Measurements from ENCODE around the gene SLC22A14.
"Not testable (repeated sequence)": the region's sequence is repeated elsewhere in the genome, so short reads cannot be mapped to it uniquely, and the experiment has no call there.

The SLC22A14 gene

GRCh38 chr3:38317192-38317759 is 35.2 kb downstream of the SLC22A14 start:
- no peak for TF ChIP-seq CTCF (IDR thresholded peaks at IDR 0.05; ENCODE audit: control insufficient read depth, extremely low read depth, insufficient read depth)
- H3K4me3 ChIP-seq (ENCODE audit: low read depth, low read length), result no peak overlapping the region
- DNase-seq (ENCODE audit: low read depth), result no peak

DNA sequence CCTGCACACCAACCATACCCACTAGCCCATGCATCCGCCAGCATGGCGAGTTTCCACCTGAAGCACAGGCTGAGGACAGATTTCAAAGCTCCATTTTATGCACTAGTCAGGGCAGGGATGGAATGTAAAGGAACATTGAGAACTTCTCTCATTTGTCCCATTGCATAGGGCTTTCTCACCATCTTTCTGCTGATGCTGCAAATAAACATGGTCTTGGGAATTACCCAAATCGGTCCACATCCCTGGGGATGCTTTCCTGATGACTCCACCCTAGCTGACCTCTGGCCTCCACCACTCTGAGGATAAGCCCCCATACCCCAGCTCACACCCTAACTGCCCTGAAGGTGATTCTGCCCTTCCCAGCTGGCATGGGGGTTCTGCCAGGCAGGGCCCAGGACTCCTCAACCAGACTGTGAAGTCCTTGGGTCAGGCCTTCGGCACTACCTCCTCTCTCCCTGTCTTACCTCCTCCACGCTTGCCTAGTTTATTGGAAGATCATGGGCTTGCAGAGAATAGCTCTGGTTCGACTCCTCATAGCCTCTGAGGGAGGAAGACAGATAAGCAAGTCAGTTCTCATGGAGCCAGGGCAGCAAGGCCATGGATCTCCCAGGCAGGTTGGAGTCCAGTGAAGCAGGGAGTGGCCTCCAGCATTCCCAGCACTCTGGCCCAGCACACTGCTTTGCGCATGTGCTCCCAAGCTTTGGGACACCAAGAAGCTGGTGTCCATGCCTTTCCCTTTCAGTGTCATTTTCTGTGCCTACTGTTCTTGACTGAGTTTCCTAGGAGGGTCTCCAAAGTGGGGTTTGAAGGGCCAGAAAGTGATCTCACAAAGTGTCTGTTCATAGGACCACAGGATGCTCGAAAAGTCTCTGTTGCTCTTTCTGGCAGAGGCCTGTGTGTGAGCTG is 36.9 kb downstream of the SLC22A14 start:
- TF ChIP-seq CTCF (IDR thresholded peaks at IDR 0.05; ENCODE audit: control insufficient read depth, extremely low read depth, insufficient read depth), result no peak

DNA sequence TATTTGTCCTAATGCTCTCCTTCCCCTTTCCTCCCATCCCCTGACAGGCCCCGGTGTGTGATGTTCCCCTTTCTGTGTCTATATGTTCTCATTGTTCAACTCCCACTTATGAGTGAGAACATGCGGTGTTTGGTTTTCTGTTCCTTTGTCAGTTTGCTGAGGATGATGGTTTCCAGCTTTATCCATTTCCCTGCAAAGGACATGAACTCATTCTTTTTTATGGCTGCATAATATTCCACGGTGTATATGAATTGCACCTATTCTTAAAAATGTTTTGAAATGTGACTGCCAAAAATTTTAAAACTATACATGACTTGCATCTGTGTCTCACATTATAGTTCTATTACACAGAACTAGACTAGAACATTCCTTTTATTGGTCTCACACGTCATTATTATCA is 38.5 kb downstream of the SLC22A14 start:
- DNase-seq (ENCODE audit: low read depth); H3K4me3 ChIP-seq (ENCODE audit: low read depth, low read length): not testable (repeated sequence)

More for the DNA sequence above, 36.9 kb downstream of the SLC22A14 start:
- DNase-seq (ENCODE audit: low read depth), result no peak
- H3K4me3 ChIP-seq (ENCODE audit: low read depth, low read length), result no peak overlapping the region

GRCh38 chr3:38323060-38323459 is 41.0 kb downstream of the SLC22A14 start:
- no peak for DNase-seq (ENCODE audit: low read depth)
- no peak for TF ChIP-seq CTCF (IDR thresholded peaks at IDR 0.05; ENCODE audit: control insufficient read depth, extremely low read depth, insufficient read depth)
- no peak overlapping the region for H3K4me3 ChIP-seq (ENCODE audit: low read depth, low read length)

GRCh38 chr3:38325256-38325655 is 43.2 kb downstream of the SLC22A14 start:
- H3K4me3 ChIP-seq (ENCODE audit: low read depth, low read length), result no peak overlapping the region
- DNase-seq (ENCODE audit: low read depth), result no peak
- no peak for TF ChIP-seq CTCF (IDR thresholded peaks at IDR 0.05; ENCODE audit: control insufficient read depth, extremely low read depth, insufficient read depth)

DNA sequence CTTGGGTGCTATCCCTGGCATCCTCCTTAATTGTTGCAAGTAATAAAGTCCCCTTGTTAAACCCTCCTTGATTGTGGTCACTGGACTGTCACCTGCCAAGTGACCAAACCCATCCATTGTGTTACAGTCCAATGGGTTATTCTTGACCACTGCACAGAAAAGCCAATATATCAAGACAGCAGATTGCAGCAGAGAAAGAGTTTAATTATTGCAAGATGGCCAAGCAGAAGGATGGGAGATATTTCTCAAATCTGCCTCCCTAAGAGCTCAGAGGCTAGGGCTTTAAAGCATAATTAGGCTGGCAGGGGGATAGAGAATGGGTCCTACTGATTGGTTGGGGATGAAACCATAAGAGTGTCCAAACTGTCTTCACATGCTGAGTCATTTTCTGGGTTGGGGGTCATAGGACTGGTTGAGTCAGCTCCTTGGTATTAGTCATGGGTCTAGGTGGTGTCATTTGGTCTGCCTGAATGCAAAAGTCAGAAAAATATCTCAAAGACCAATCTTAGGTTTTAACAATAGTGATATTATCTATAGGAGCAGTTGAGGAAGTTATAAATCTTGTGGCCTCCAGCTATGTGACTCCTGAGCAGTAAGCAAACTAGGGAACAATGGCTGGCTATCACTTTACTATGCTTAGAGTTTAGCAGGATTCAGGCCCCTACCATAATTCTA is 45.4 kb downstream of the SLC22A14 start:
- no peak overlapping the region for H3K4me3 ChIP-seq (ENCODE audit: low read depth, low read length)
- no peak for DNase-seq (ENCODE audit: low read depth)
- no peak for TF ChIP-seq CTCF (IDR thresholded peaks at IDR 0.05; ENCODE audit: control insufficient read depth, extremely low read depth, insufficient read depth)

Data from LNCaP clone FGC (cell line).